HG02973 (cell line): ENCODE results near the gene CRYGA.
"Not testable (repeated sequence)": the region's sequence is repeated elsewhere in the genome, so short reads cannot be mapped to it uniquely, and the experiment has no call there.

Experiments
- ATAC-seq: cut with Tn5 transposase; IDR thresholded peaks from one replicate; pipeline ENCODE4 v1.9.1; 2021; ENCODE audit warnings: moderate library complexity; ENCODE audit not compliant: unreplicated experiment

Gene CRYGA

DNA sequence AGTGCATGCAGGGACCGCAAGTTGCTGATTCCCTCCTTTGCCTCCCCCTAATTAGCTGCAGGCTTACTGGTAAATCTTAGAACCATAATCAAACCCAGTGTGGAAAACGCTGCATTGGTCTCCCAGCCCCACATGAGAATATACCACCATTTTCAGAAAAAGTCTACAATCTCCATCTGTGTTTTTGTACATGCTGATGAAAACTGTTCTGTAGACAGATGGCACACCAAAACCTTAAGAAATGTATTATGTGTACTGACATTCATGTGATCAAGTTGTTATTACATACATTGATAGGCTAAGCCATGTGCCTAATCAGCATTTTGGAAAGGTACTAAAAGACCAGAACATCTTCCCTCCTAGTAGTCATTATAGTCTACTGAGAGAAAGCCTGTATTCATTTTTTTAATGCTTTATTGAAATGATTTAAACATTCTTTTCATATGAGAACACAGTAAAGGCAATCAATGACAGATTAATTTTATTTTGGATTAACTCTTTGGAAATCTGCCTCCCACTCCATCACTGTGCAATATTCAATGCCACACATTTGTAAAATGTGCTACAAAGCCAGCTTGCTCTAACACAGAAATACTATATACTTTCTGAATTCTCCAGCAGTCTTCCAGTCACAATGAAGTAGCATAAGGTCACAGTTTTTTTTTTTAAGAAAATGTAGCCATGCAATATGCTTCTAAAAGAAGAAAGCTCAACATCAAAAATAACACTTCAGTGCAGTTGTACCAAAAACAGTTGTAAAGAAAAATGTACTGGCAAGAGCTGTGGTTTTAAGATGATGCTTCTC, 1.8 kb upstream of the CRYGA start:
- no peak for ATAC-seq

GRCh38 chr2:208156439-208156838, 7.0 kb downstream of the CRYGA start:
- no peak for ATAC-seq

- no peak for ATAC-seq
Observed at GRCh38 chr2:208153156-208153555, 10.2 kb downstream of the CRYGA start.

- ATAC-seq: no peak
Observed at GRCh38 chr2:208150956-208151355, 12.4 kb downstream of the CRYGA start.

DNA sequence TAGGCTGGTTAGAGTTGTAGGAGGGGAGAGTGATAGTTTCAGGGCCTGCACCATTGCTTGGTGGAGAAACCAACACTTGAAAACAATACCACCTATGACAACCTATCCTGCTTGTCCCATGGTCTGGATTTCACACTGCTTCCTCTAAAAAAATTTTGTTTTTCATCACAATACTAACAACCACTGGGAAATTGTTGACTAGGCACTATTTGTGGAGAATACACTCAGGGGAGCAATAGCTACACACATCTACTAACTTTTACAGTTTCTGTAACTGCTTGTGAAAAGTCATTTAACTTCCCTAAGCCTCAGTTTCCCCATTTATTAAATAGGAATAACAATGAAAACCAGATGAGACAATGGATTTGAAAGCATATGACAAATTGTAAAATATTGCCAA, 13.3 kb downstream of the CRYGA start:
- no peak for ATAC-seq

DNA sequence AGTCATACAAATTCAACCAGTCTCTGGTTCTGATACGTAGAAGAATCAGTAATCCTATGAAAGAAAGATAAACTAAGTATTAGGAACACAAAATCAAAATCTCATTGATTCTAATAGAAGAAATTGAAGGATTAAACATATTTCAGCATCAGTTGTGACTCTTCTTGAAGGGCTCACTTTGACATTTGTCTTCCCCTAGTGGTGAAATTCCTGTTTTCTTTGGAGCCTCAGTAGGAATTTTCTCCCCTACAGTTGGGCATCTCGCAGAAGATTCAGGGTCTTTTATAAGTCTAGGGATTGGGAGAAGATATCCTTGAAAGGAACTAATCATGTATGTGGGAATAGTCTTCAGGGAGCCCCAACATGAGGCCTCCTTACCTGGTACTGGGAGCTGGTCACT, 14.6 kb downstream of the CRYGA start:
- ATAC-seq: no peak

GRCh38 chr2:208147759-208148158, 15.6 kb downstream of the CRYGA start:
- no peak for ATAC-seq

DNA sequence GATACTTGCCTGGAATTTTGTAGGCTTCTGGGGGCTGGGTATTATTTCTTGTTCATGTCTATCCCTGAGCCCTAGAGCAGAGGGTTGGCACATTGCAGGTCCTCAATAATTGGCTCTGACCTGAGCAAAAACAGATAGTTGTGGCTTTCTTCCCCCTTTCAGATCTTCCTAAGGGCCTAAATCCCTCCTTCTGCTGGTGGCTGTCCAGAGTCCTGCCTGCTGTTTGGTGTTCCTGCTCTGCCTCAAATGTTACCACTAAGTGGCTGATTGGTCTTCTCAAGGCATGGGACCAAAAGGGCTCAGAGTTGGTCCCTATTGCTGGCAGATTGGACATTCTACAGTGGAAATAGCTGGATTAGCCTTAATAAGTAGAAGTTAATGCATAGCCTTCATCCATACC, 16.4 kb downstream of the CRYGA start:
- no peak for ATAC-seq

DNA sequence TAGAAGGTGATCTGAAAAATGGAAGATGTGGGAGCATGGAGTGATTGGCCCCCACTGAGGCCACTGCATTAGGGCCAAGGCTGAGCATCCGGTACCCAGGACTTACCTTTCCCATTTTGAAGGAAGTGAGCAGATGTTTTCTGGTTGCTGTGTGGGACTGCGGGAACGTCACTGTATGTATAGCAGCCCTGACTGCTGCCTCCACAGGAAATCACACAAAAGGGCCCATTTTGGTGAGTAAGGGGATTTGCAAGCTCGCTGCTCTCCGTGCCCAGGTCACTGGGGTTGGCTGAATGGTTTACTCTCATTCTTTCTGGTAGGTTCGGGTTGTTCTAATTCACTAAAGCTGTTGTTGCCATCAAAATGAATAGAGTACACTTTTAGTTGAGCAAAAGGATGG, 17.4 kb downstream of the CRYGA start, which contains the start of gene CRYGB:
CRYGB (minus strand) TSS at position 153 of the 400 bp plus-strand sequence; CDS start at position 115, 38 bp downstream.
- no peak for ATAC-seq

DNA sequence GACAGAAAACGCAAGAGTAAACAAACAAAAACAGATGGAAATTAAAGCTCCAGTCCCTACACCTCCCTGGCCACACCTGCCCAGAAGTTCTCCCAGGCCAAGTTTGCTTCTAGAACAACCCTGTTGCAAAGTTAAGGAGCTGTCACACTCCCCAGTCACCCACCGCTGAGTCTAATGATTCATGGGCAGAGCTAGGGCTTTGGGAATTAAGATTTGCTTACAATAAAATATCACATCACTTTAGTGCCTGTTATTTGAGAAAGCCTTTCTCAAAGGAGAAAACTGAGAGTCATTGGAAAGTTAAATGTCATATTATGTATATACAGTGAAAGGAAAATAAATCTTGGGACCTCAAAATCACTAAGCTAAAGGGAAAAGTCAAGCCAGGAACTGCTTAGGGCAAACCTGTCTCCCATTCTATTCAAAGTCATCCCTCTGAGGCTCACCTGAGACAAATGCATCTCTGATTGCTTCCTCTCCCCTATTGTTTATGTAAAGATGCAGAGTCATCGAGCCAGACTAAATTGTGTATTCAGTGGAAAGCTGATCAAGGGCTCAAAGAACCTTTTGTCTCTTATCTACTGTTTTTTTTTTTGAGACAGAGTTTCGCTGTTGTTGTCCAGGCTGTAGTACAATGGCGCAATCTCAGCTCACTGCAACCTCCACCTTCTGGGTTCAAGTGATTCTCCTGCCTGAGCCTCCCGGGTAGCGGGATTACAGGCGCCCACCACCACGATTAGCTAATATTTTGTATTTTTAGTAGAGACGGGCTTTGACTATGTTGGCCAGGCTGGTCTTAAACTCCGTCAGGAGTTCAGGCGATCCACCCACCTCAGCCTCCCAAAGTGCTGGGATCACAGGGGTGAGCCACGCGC, 20.2 kb downstream of the CRYGA start:
- ATAC-seq: no peak

DNA sequence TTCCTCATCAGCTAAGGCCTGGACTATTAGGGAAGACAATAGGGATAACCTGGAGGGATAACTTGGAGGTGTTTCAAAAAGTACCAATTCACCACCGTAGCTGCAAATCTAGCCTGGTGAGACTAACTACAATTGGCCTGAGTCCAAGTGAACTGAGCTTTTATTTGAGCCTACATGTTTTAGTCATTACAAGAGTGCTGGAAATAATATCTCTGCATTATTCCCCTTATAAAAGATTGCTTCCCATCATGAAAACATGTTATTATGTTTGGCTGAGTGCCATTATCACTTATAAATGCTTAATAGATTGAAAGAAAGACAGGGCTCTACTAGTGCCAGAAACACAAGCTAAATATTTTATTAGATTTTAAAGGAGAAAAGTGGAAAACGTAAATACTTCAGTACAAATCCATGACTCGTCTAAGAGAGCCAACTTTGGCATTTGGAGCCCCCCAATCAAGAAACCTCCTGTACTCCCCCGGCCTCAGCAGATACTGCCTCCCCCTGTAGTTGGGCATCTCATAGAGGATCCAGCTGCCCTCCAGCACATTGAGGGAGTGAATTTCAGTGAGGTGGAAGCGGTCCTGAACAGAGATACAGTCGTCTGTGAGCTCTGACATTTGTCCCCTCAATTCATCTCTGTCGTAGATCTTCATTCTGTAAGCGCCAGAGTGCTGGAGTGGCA, 21.0 kb downstream of the CRYGA start:
- no peak for ATAC-seq

GRCh38 chr2:208139447-208139846, 23.9 kb downstream of the CRYGA start:
- ATAC-seq: no peak

DNA sequence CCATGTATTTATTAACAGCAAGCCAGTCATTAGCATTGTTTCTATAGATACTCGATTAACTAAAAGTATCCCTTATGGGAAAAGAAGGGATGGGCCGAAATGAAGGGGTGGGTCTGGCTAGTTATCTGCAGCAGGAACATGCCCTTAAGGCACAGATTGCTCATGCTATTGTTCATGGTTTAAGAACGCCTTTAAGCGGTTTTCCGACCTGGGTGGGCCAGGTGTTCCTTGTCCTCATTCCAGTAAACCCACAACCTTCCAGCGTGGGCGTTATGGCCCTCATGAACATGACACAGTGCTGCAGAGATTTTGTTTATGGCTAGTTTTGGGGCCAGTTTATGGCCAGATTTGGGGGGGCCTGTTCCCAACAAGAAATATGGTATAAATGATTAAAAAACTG, 25.1 kb downstream of the CRYGA start:
- ATAC-seq: not testable (repeated sequence)

- ATAC-seq: no peak
Observed at GRCh38 chr2:208136716-208137094, 26.7 kb downstream of the CRYGA start.

DNA sequence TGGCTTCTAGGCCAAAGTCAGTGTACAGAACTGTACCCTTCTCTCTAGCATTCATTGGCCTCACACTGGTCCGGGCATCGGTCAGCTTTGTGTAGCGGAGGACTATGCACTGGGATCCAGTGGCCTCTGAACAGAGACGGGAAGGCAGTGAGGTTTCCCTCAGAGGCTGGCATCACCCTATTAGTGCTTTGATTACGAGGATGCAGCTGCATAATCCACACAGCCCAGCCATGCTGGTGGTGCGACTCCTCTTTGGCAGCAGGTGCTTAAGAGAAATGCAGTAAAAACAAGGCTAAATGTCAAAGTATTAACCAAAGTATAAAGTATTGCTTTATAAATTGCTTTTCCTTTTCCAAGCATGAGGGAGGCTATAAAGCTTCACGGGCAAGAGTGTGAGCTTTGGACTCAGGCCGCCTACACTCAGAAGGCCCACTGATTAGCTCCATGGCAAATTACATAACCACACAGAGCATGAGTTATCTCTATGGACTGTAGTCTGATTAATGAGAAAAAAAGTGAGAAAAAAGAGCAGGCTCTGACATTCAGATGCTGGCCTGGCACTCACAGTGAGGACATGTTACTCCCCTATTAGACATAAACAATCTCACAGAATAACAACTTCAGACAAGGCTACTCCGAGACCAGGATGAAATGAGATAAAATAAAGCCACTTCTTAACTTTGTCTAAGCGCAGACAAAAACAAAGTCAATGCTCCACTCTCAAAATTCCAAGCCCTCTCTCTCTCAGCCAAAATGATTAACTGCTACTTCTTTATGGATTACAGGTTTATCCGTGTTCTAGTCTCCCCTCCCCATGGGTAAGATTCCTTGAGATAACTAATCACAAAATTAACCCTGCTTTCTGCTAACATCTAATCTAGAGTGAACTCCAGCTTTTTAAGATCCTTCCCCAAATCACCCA, 27.3 kb downstream of the CRYGA start:
- ATAC-seq: no peak

DNA sequence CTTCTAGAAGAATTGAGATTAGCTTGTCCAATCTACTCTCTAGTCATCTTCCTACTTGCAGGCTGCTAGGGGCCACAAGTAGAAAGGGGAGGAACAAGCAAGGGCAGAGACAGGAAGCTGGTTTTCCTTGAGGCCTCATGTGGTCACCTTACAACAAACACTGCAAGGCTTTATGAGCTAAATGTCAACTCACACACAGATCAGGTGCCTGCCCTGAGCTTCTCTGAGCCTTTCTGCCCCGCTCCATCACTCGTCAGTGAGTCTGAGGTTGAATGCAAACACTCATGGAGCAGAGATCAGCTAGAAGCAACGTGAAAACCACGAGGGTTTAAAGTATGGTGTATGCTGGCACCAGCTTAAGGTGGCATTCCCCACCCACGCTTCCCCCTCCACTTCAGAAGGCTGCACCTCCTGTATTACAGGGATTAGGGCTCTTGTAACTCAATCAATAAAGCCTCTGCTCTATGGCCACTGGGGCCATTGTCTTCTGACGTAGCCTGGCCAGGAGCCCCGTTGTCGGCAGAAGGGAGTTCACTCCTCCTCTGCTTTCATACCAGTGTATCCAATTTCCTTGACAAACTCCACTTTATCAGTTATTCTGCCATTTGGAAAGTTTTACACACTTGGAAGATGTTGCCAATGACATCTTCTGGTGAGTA, 28.3 kb downstream of the CRYGA start:
- no peak for ATAC-seq

DNA sequence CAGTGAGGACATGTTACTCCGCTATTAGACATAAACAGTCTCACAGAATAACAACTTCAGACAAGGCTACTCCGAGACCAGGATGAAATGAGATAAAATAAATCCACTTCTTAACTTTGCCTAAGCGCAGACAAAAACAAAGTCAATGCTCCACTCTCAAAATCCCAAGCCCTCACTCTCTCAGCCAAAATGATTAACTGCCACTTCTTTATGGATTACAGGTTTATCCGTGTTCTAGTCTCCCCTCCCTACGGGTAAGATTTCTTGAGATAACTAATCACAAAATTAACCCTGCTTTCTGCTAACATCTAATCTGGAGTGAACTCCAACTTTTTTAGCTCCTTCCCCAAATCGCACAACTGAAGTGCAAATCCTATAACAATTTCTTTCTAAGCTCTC, 32.7 kb downstream of the CRYGA start:
- ATAC-seq: no peak

DNA sequence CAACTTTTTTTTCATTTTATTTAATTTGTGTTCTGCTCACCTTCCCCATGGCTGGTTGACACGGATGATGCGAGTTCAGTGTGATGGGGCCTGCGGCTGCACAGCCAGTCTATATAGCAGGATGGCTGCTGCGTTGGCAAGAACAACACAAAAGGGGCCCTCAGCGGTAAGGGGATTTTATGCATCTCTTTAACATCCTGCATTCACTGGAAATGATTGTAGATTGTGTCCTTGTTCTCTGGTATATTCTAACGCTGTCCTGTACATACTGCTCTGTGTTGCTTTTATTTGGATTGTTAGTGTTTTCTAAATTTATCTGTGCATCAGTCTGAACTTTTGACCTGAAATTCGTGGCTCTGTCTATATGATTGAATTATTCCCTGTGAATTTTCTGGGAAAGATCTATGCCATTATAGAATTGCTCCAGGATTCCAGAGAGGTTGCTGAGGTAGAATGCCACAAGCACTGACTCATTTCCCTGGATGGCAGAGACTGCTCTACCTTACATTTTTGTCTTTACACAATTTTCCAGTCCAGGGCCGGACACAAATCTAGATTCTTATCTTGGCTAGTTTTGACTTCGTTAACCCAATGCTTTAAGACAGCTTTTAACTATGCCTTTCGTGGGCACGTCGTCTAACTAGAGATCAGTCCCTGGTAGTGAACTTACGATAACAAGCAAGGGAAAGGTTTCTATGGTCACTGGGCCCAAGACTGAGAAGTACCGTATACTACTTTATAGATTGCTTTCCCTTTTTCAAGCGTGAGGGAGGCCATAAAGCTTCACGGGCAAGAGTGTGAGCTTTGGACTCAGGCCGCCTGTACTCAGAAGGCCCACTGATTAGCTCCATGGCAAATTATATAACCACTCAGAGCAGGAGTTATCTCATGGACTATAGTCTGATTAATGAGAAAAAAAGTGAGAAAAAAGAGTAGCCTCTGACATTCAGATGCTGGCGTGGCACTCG, 33.4 kb downstream of the CRYGA start, which contains the start of gene CRYGC:
CRYGC (minus strand) TSS at position 85 of the 968 bp plus-strand sequence; CDS start at position 49, 36 bp downstream.
- no peak for ATAC-seq

GRCh38 chr2:208128136-208128535, 35.3 kb downstream of the CRYGA start:
- ATAC-seq: no peak
